ENCODE measurements around the gene SLC35G3.
"Not testable (repeated sequence)": the region's sequence is repeated elsewhere in the genome, so short reads cannot be mapped to it uniquely, and the experiment has no call there.

The SLC35G3 gene

GRCh38 chr17:35161281-35161761 lies 32.9 kb downstream of the SLC35G3 start:
- DNase-seq: no peak

GRCh38 chr17:35160354-35161201 lies 33.6 kb downstream of the SLC35G3 start:
- DNase-seq: no peak

GRCh38 chr17:35159940-35160339 lies 34.3 kb downstream of the SLC35G3 start:
- no peak for DNase-seq

- DNase-seq: no peak
These were observed 38.9 kb downstream of the SLC35G3 start for GRCh38 chr17:35155246-35155645.

- no peak for DNase-seq
These were observed 39.7 kb downstream of the SLC35G3 start for GRCh38 chr17:35154196-35155165.

- no peak for DNase-seq
These were observed 41.6 kb downstream of the SLC35G3 start for GRCh38 chr17:35152421-35153140.

GRCh38 chr17:35151080-35151479 lies 43.1 kb downstream of the SLC35G3 start:
- not testable (repeated sequence) for DNase-seq

- no peak for DNase-seq
These were observed 44.3 kb downstream of the SLC35G3 start for GRCh38 chr17:35149941-35150340.

- no peak for DNase-seq
These were observed 46.0 kb downstream of the SLC35G3 start for GRCh38 chr17:35148144-35148543.

- no peak for DNase-seq
These were observed 46.8 kb downstream of the SLC35G3 start, which contains the start of gene UNC45B for GRCh38 chr17:35147375-35147905. UNC45B (plus strand) TSS chr17:35147817; CDS start chr17:35148264, 447 bp downstream.

GRCh38 chr17:35146214-35146833 lies 47.9 kb downstream of the SLC35G3 start:
- no peak for DNase-seq

GRCh38 chr17:35144840-35145239 lies 49.4 kb downstream of the SLC35G3 start:
- no peak for DNase-seq

Measured in COR-L47 (cell line).